ENCODE results near the gene NCAPD2.
A peak's percentile ranks its signal among the peaks of the same experiment; 100 is the strongest.

NCAPD2 gene

DNA sequence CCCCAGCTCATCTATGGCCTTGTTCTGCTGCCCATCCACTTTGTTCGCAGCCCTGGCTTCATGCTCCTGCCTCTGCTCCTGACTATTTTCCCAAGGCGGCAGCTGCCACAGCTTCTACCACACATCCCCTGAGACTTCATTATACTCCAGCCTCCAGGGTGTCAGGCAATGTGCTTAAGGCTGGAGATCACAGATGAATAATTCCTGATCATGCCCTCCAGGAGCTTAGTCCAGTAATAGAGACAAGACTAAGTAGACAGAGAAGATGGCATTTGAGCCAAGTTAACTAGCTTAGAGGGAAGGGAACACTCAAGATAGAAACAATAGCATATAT, 34.9 kb upstream of the NCAPD2 start:
- TF ChIP-seq, protein P1, sequence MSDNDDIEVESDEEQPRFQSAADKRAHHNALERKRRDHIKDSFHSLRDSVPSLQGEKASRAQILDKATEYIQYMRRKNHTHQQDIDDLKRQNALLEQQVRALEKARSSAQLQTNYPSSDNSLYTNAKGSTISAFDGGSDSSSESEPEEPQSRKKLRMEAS (IDR thresholded peaks at IDR 0.05; ENCODE audit: low read depth, low read length), result no peak
- no peak for TF ChIP-seq POLR2A (IDR thresholded peaks at IDR 0.05; ENCODE audit: extremely low read depth, insufficient read length)
- TF ChIP-seq MYC (IDR thresholded peaks at IDR 0.05; ENCODE audit: low read depth, low read length), result no peak
- TF ChIP-seq, protein P2, sequence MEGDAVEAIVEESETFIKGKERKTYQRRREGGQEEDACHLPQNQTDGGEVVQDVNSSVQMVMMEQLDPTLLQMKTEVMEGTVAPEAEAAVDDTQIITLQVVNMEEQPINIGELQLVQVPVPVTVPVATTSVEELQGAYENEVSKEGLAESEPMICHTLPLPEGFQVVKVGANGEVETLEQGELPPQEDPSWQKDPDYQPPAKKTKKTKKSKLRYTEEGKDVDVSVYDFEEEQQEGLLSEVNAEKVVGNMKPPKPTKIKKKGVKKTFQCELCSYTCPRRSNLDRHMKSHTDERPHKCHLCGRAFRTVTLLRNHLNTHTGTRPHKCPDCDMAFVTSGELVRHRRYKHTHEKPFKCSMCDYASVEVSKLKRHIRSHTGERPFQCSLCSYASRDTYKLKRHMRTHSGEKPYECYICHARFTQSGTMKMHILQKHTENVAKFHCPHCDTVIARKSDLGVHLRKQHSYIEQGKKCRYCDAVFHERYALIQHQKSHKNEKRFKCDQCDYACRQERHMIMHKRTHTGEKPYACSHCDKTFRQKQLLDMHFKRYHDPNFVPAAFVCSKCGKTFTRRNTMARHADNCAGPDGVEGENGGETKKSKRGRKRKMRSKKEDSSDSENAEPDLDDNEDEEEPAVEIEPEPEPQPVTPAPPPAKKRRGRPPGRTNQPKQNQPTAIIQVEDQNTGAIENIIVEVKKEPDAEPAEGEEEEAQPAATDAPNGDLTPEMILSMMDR (IDR thresholded peaks at IDR 0.05; ENCODE audit: low read depth, low read length), result no peak
- no peak overlapping the region for H3K4me3 ChIP-seq (ENCODE audit: low read depth, low read length)
- DNase-seq (ENCODE audit: low read depth), result no peak

DNA sequence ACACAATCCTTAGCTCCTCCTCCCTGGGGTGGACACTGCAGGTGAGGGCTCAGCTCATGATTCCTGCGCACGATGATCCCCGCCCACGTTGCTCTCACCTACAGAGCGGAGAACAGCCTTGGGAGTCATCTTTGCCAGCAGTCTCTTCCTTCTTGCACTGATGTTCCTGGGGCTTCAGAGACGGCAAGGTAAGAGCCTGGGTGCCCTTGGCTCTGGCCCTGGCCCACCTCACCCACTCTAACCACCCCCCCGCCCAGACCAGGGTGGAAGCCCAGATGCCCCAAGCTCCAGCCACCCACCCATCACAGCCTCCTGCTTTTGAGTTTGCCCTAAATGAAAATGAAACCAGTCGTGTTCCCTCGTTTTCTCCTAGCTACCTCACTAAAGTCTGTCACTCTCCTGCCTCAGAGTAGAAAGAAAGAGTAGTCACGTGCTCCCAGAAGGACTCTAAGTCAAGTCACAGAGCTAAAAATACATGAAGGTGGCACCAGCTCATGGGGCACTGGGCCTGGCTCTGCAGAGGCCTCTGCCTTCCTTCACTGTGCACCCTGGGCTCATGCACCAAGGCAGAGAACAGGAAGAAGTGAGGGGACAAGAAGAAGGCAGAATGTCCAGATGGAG, 33.0 kb upstream of the NCAPD2 start:
- no peak for DNase-seq (ENCODE audit: low read depth)
- TF ChIP-seq POLR2A (IDR thresholded peaks at IDR 0.05; ENCODE audit: extremely low read depth, insufficient read length) (no peak), MYC (IDR thresholded peaks at IDR 0.05; ENCODE audit: low read depth, low read length) (no peak)
- TF ChIP-seq, protein P2 (IDR thresholded peaks at IDR 0.05; ENCODE audit: low read depth, low read length), result no peak
- TF ChIP-seq, protein P1 (IDR thresholded peaks at IDR 0.05; ENCODE audit: low read depth, low read length), result no peak
- H3K4me3 ChIP-seq (ENCODE audit: low read depth, low read length), result peak overlapping the region; percentile 42

DNA sequence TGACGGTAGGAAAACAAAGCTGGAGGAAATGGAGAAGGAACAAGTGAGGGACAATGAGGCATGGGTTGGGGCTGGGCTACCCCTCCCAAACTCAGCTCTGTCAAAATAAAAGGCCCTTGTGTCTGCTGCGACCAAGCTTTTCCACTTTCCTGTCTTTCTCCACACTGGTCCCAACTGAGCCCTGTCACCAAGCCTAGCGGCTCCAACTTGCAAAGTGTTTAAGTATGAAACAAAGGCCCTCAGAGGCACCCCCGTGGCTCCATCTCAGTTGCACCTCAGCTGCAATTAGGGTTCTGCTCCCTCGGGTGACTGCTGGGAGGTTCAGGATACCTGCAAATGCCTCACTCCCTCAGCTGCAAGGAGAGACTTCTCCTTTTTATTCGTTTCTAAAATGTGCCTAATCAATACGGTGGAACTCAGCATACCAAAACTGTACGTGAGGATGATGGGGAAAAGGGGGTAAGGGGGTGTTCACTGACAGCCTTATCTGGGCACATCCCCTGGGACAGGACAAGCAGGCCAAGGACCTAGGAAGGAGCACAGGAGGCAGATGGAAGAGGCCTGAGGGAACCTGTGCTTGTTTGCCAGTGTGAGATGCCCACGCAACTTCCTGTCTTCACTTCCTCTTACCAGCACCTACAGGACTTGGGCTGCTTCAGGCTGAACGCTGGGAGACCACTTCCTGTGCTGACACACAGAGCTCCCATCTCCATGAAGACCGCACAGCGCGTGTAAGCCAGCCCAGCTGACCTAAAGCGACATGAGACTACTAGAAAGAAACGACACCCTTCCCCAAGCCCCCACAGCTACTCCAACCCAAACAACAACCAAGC, 32.3 kb upstream of the NCAPD2 start:
- H3K4me3 ChIP-seq (ENCODE audit: low read depth, low read length), result peak overlapping the region; percentile 51
- TF ChIP-seq, protein P2 (IDR thresholded peaks at IDR 0.05; ENCODE audit: low read depth, low read length), result no peak
- TF ChIP-seq MYC (IDR thresholded peaks at IDR 0.05; ENCODE audit: low read depth, low read length) (peak; percentile 85), POLR2A (IDR thresholded peaks at IDR 0.05; ENCODE audit: extremely low read depth, insufficient read length) (no peak)
- TF ChIP-seq, protein P1 (IDR thresholded peaks at IDR 0.05; ENCODE audit: low read depth, low read length), result peak; percentile 83
- peak; percentile 99 for DNase-seq (ENCODE audit: low read depth)

DNA sequence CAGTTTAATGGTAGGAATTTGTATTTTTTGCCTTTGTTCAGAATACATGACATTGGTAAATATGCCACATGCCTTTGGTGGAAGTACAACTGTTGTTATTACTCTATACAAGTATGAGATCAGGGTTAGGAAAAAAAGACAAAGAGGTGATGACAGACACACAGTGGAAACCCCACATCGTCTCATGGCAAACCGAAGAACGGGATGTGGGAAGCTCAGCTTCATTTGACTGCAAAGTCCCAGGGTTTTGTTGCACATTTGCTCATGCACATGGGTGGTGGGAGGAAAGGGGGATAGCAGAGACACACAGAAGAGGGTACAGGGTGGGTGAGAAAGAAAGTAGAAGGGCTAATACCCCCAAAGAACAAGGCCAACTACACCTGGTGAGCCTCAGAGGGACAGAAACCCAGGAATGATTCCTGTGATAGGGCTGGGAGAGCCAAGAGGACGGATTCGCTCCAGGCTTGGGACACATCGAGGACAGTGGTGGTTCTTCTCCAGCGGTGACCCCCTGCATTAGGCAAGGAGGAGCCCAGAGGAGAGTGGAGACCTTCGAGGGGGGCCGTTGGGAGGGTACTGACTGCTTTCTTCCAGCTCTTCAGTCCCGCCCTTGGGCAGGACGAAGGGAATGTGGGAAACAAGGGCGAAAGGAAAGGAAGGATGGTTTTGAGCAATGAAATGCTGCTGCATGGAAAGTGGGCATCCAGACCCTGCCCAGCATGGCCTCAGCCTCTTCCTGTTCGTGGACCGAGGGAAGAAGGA, 31.5 kb upstream of the NCAPD2 start:
- no peak for DNase-seq (ENCODE audit: low read depth)
- H3K4me3 ChIP-seq (ENCODE audit: low read depth, low read length), result peak overlapping the region; percentile 51
- no peak for TF ChIP-seq MYC (IDR thresholded peaks at IDR 0.05; ENCODE audit: low read depth, low read length)
- no peak for TF ChIP-seq POLR2A (IDR thresholded peaks at IDR 0.05; ENCODE audit: extremely low read depth, insufficient read length)
- TF ChIP-seq, protein P2 (IDR thresholded peaks at IDR 0.05; ENCODE audit: low read depth, low read length), result no peak
- TF ChIP-seq, protein P1 (IDR thresholded peaks at IDR 0.05; ENCODE audit: low read depth, low read length), result no peak

DNA sequence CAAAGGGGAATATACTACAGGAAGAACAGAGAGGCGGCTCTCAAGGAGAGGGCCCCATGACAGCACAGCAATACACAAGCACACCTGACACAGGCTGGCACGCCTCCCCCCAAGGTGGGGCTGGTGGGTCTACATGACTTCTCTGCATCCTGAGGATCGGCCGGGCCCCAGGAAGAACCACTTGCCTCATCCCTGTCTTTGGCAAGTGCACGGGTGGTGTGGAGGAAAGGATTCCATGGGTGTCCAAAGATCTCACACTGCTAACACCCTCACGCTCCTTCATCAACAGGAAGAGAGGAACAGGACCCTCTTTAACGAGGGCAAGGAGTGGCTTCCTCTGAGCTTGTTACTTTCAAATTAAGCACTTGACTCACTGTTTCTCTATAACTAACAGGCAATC, 30.7 kb upstream of the NCAPD2 start:
- DNase-seq (ENCODE audit: low read depth), result no peak
- TF ChIP-seq POLR2A (IDR thresholded peaks at IDR 0.05; ENCODE audit: extremely low read depth, insufficient read length) (no peak), MYC (IDR thresholded peaks at IDR 0.05; ENCODE audit: low read depth, low read length) (no peak)
- TF ChIP-seq, protein P1 (IDR thresholded peaks at IDR 0.05; ENCODE audit: low read depth, low read length), result no peak
- TF ChIP-seq, protein P2 (IDR thresholded peaks at IDR 0.05; ENCODE audit: low read depth, low read length), result no peak
- no peak overlapping the region for H3K4me3 ChIP-seq (ENCODE audit: low read depth, low read length)
